ENCODE data around the gene MCC.

The MCC gene

DNA sequence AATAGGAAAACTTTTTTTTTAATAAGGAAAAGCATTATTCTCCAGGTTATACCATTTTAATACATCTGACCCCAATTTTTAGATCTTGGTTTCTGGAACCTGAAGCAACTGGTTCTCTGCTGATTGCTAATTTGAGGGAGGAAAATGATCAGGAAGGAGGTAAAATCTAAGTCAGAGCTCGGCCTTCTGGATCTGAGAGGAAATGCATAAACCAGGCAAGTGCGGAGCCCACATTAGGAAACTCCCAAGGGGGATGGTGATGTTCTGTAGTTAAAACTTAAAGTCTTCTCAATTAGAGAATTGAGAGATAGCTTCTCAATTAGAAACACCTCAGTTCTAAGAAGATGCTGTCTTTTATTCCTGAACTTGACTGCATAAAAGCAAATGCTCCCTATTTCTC is 167.0 kb downstream of the MCC start:
- TF ChIP-seq TAF1 (IDR thresholded peaks at IDR 0.05; ENCODE audit: borderline replicate concordance, insufficient read depth, low read length) (no peak), SIN3A (IDR thresholded peaks at IDR 0.05; ENCODE audit: borderline replicate concordance, insufficient read depth, low read length) (no peak), FOXP2 (optimal IDR thresholded peaks at IDR 0.05; ENCODE audit: borderline replicate concordance, extremely low read depth, extremely low read length, insufficient read depth) (no peak)
- TF ChIP-seq, protein P1, sequence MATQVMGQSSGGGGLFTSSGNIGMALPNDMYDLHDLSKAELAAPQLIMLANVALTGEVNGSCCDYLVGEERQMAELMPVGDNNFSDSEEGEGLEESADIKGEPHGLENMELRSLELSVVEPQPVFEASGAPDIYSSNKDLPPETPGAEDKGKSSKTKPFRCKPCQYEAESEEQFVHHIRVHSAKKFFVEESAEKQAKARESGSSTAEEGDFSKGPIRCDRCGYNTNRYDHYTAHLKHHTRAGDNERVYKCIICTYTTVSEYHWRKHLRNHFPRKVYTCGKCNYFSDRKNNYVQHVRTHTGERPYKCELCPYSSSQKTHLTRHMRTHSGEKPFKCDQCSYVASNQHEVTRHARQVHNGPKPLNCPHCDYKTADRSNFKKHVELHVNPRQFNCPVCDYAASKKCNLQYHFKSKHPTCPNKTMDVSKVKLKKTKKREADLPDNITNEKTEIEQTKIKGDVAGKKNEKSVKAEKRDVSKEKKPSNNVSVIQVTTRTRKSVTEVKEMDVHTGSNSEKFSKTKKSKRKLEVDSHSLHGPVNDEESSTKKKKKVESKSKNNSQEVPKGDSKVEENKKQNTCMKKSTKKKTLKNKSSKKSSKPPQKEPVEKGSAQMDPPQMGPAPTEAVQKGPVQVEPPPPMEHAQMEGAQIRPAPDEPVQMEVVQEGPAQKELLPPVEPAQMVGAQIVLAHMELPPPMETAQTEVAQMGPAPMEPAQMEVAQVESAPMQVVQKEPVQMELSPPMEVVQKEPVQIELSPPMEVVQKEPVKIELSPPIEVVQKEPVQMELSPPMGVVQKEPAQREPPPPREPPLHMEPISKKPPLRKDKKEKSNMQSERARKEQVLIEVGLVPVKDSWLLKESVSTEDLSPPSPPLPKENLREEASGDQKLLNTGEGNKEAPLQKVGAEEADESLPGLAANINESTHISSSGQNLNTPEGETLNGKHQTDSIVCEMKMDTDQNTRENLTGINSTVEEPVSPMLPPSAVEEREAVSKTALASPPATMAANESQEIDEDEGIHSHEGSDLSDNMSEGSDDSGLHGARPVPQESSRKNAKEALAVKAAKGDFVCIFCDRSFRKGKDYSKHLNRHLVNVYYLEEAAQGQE (IDR thresholded peaks at IDR 0.05; ENCODE audit: insufficient read depth in 1 of 2, low read depth in 2 of 2, low read length in 2 of 2), result no peak

DNA sequence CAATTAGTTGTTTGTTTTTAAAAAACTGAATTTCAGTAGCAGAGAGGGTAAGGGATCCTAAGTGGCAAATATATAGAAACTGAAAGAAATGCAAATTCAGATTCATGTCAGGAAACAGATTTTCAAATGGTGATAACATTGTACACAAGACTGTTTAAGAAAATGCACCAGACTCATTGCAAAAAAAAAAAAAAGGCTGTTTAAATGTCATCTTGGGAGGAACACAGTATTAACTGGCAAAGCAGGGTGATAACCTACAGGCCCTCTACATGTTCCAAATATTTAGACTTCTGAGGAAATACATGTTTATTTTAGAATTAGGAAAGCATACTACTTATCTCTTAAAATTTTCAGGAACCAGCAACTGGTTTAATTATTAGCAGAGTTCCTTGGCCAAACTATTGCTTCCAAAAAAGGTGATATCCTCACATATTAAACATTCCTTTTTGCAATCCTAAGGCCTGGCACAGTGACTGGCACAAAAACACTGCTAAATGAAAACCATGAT is 167.9 kb downstream of the MCC start:
- TF ChIP-seq FOXP2 (optimal IDR thresholded peaks at IDR 0.05; ENCODE audit: borderline replicate concordance, extremely low read depth, extremely low read length, insufficient read depth), result no peak
- TF ChIP-seq, protein P1 (IDR thresholded peaks at IDR 0.05; ENCODE audit: insufficient read depth in 1 of 2, low read depth in 2 of 2, low read length in 2 of 2), result no peak
- no peak for TF ChIP-seq TAF1 (IDR thresholded peaks at IDR 0.05; ENCODE audit: borderline replicate concordance, insufficient read depth, low read length)
- no peak for TF ChIP-seq POLR2AphosphoS5 (IDR thresholded peaks at IDR 0.05; ENCODE audit: low read depth, low read length)
- no peak for TF ChIP-seq SIN3A (IDR thresholded peaks at IDR 0.05; ENCODE audit: borderline replicate concordance, insufficient read depth, low read length)

DNA sequence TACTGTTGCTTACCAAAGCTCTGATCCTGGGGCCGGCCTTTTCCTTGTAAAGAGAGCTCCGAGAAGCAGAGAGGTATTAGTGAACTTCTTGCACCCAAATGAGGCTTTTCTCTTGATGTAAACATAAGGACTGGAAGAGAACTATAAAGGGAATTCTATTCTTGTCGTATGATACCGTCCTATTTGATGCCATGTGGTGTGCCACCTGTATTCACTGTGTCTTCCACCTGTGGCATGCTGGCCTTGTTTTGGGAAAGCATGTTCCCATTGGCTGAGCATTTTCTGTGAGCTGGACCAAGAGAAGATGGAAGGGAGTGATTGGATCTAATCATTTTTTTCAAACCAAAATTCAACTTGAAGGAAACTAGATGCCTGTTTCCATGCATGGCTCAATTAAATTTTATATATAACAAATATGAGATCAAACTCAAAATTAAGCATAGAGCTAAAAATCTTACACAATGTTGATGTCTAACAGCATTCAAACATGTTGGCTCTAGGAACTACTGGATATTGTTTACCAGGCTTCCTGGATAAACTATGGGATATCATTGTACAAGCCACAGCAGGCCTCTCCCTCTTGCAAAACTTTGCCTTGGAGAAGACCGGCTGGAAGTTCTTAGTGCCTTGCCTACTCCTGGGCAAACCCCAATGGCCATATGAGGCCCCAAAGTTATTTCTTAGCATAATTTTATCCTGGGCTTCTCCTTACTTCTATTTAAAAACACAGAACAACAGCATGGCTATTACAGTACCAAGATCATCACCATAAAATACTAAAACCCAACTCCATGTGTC is 168.8 kb downstream of the MCC start:
- TF ChIP-seq TAF1 (IDR thresholded peaks at IDR 0.05; ENCODE audit: borderline replicate concordance, insufficient read depth, low read length) (no peak), FOXP2 (optimal IDR thresholded peaks at IDR 0.05; ENCODE audit: borderline replicate concordance, extremely low read depth, extremely low read length, insufficient read depth) (no peak), POLR2AphosphoS5 (IDR thresholded peaks at IDR 0.05; ENCODE audit: low read depth, low read length) (no peak), SIN3A (IDR thresholded peaks at IDR 0.05; ENCODE audit: borderline replicate concordance, insufficient read depth, low read length) (no peak)
- TF ChIP-seq, protein P1 (IDR thresholded peaks at IDR 0.05; ENCODE audit: insufficient read depth in 1 of 2, low read depth in 2 of 2, low read length in 2 of 2), result no peak

DNA sequence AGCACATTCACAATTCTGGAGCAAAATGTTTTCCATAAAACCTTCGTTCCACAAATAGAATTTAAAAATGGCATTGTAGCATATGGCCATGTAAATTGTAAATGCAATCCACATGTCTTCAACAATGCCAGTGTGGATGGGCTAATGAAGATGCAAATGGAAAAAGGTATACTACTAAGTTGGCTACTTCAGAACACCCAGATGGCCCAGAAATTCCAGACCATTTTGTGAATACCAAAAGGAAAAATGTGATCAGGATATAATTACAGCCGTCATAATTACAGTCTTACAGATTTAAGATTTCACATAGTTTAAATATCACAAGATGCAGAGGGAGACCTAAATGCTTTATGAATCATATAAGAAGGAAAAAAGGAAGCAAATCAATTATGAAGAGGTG is 170.6 kb downstream of the MCC start:
- TF ChIP-seq TAF1 (IDR thresholded peaks at IDR 0.05; ENCODE audit: borderline replicate concordance, insufficient read depth, low read length) (no peak), FOXP2 (optimal IDR thresholded peaks at IDR 0.05; ENCODE audit: borderline replicate concordance, extremely low read depth, extremely low read length, insufficient read depth) (no peak), SIN3A (IDR thresholded peaks at IDR 0.05; ENCODE audit: borderline replicate concordance, insufficient read depth, low read length) (no peak), POLR2AphosphoS5 (IDR thresholded peaks at IDR 0.05; ENCODE audit: low read depth, low read length) (no peak)
- TF ChIP-seq, protein P1 (IDR thresholded peaks at IDR 0.05; ENCODE audit: insufficient read depth in 1 of 2, low read depth in 2 of 2, low read length in 2 of 2), result no peak
